RWPE2 (cell line): ENCODE measurements around the gene CTBP2.

Experiments
- ATAC-seq: fragments of 200-7000 bp; cut with Tn5 transposase; 3 replicates; pipeline ENCODE4 v1.9.1; 2021; ENCODE audit warnings: low read depth
- DNase-seq: peaks from one replicate; pipeline ENCODE4 v3.0.0-alpha.2; 2020; ENCODE audit warnings: low spot score
- H3K27ac ChIP-seq: fragments of 450-650 bp; 2 replicates; pipeline ENCODE4 v1.5.1; 2017; ENCODE audit warnings: mild to moderate bottlenecking; ENCODE audit not compliant: poor library complexity, severe bottlenecking
- H3K27me3 ChIP-seq: fragments of 250-450 bp; sonication (Bioruptor Pico); 2 replicates; pipeline ENCODE4 v1.5.1; 2021; ENCODE audit warnings: mild to moderate bottlenecking, moderate library complexity; ENCODE audit not compliant: insufficient read depth, poor library complexity, severe bottlenecking
- H3K36me3 ChIP-seq: fragments of 250-450 bp; sonication (Bioruptor Pico); 2 replicates; pipeline ENCODE4 v1.5.1; 2020; ENCODE audit warnings: low read depth, mild to moderate bottlenecking, moderate library complexity
- H3K4me1 ChIP-seq: fragments of 250-450 bp; sonication (Bioruptor Pico); 2 replicates; pipeline ENCODE4 v1.5.1; 2021; ENCODE audit warnings: mild to moderate bottlenecking, moderate library complexity; ENCODE audit not compliant: insufficient read depth, poor library complexity, severe bottlenecking
- H3K4me3 ChIP-seq: fragments of 250-450 bp; sonication (Bioruptor Pico); 2 replicates; pipeline ENCODE4 v1.5.1; 2021; ENCODE audit warnings: mild to moderate bottlenecking, moderate library complexity; ENCODE audit not compliant: severe bottlenecking
- H3K9me3 ChIP-seq: fragments of 250-450 bp; sonication (Bioruptor Pico); 2 replicates; pipeline ENCODE4 v1.5.1; 2021; ENCODE audit warnings: mild to moderate bottlenecking, moderate library complexity; ENCODE audit not compliant: severe bottlenecking
- TF ChIP-seq, protein P1 (sequence below): fragments of 450-650 bp; IDR thresholded peaks from one replicate; pipeline ENCODE4 v1.5.1; 2017; ENCODE audit warnings: mild to moderate bottlenecking, moderate library complexity; ENCODE audit not compliant: poor library complexity, severe bottlenecking

The CTBP2 gene

DNA sequence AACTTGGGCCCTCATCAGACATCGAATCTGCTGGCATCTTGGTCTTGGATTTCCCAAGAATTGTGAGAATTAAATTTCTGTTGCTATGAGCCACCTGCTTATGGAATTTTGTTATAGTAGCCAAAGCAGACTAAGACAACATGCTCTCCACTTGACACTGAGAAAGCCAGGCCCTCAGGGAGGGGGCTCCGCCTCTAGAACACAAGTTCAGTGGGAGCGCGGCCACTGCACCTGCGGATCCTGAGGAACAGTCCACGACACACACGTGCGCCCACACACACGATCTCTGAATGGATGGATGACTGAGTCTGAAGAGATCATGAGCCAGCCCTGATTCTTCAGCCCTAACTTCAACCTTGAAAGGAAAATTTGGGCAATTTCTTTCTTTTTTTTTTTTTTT lies 73.7 kb downstream of the CTBP2 start:
- Histone ChIP-seq H3K27ac (peak overlapping the region; percentile 60), H3K4me1 (peaks cover 51% of the 10 kb centered on the region), H3K36me3 (peaks cover 63% of the 10 kb centered on the region), H3K27me3 (no peaks in the 10 kb centered on the region), H3K4me3 (no peak overlapping the region), H3K9me3 (no peaks in the 10 kb centered on the region)
- no peak for DNase-seq
- TF ChIP-seq, protein P1, sequence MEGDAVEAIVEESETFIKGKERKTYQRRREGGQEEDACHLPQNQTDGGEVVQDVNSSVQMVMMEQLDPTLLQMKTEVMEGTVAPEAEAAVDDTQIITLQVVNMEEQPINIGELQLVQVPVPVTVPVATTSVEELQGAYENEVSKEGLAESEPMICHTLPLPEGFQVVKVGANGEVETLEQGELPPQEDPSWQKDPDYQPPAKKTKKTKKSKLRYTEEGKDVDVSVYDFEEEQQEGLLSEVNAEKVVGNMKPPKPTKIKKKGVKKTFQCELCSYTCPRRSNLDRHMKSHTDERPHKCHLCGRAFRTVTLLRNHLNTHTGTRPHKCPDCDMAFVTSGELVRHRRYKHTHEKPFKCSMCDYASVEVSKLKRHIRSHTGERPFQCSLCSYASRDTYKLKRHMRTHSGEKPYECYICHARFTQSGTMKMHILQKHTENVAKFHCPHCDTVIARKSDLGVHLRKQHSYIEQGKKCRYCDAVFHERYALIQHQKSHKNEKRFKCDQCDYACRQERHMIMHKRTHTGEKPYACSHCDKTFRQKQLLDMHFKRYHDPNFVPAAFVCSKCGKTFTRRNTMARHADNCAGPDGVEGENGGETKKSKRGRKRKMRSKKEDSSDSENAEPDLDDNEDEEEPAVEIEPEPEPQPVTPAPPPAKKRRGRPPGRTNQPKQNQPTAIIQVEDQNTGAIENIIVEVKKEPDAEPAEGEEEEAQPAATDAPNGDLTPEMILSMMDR, result no peak
- ATAC-seq, result no peak

- H3K4me3 ChIP-seq, result no peak overlapping the region
These were observed 74.9 kb downstream of the CTBP2 start for GRCh38 chr10:125085258-125086054.

GRCh38 chr10:125084614-125085257 lies 75.6 kb downstream of the CTBP2 start:
- no peak overlapping the region for H3K4me3 ChIP-seq
- H3K4me1 ChIP-seq, result peaks cover 49% of the 10 kb centered on the region
- DNase-seq, result no peak

More at GRCh38 chr10:125085258-125086054, 74.9 kb downstream of the CTBP2 start:
- Histone ChIP-seq H3K36me3 (peaks cover 67% of the 10 kb centered on the region), H3K4me1 (peaks cover 51% of the 10 kb centered on the region), H3K27me3 (no peaks in the 10 kb centered on the region), H3K27ac (peak overlapping the region; percentile 60), H3K9me3 (no peaks in the 10 kb centered on the region)
- TF ChIP-seq, protein P1, result no peak
- DNase-seq (no peak), ATAC-seq (0 out of 3 replicates have a peak, but pooled peaks have one; percentile 5)

GRCh38 chr10:125084191-125084613 lies 76.2 kb downstream of the CTBP2 start:
- ATAC-seq (peak; percentile 93), DNase-seq (peak; percentile 80)
- Histone ChIP-seq H3K9me3 (no peaks in the 10 kb centered on the region), H3K27me3 (no peaks in the 10 kb centered on the region), H3K4me1 (peaks cover 44% of the 10 kb centered on the region), H3K4me3 (no peak overlapping the region), H3K27ac (peak overlapping the region; percentile 60), H3K36me3 (peaks cover 69% of the 10 kb centered on the region)
- TF ChIP-seq, protein P1, result peak; percentile 43

More at GRCh38 chr10:125084614-125085257, 75.6 kb downstream of the CTBP2 start:
- peak overlapping the region; percentile 60 for H3K27ac ChIP-seq
- H3K36me3 ChIP-seq, result peaks cover 68% of the 10 kb centered on the region
- TF ChIP-seq, protein P1, result no peak
- H3K27me3 ChIP-seq, result no peaks in the 10 kb centered on the region
- no peak; the same call in 2 of the 3 replicates for ATAC-seq
- no peaks in the 10 kb centered on the region for H3K9me3 ChIP-seq
